ENCODE results near the gene GPNMB. TPM values are rescaled to one million over a fixed set of nuclear protein-coding genes. Genes with fewer than 3 reads are reported as not detected.

The GPNMB gene
- total RNA-seq, 1 experiment from 2014 or later: 0.04 TPM

DNA sequence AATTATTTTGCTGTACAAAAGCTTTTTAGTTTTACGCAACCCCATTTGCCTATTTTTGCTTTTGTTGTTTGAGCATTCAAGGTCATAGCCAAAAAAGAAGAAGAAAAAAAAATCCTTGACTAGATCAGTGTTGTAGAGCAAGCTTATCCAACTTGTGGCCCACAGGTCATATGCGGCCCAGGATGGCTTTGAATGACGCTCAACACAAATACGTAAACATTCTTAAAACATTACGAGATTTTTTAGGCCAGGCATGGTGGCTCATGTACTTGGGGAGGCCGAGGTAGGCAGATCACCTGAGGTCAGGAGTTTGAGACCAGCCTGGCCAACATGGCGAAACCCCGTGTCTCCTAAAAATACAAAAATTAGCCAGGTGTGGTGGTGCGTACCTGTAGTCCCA is 44.4 kb downstream of the GPNMB start:
- Histone ChIP-seq H3K4me3 (ENCODE audit: low read length) (no peak overlapping the region), H2AFZ (ENCODE audit: low read length) (no peak overlapping the region), H3K4me1 (ENCODE audit: insufficient read depth, low read length) (no peaks in the 10 kb centered on the region), H3K9me3 (ENCODE audit: low read length) (no peaks in the 10 kb centered on the region), H3K9me2 (replicated peaks; ENCODE audit: low read length) (no peaks in the 10 kb centered on the region), H3K4me2 (ENCODE audit: low read length) (no peak overlapping the region), H3F3A (ENCODE audit: low read length, unreplicated experiment) (no peaks in the 10 kb centered on the region), H3K9ac (ENCODE audit: low read length) (no peak overlapping the region), H3K27me3 (ENCODE audit: low read length) (no peaks in the 10 kb centered on the region), H4K20me1 (ENCODE audit: low read length) (no peaks in the 10 kb centered on the region), H3K36me3 (ENCODE audit: low read depth, low read length) (no peaks in the 10 kb centered on the region), H3K79me2 (ENCODE audit: low read length) (no peaks in the 10 kb centered on the region), H3K27ac (ENCODE audit: low read length) (no peak overlapping the region)
- intact Hi-C loops (cut with micrococcal nuclease): no loop called here
- ChIA-PET CTCF (no interaction called here), POLR2A (ENCODE audit: unreplicated experiment) (no interaction called here)
- no TSS peak for BruUV-seq (replicated peaks)
- no peak for DNase-seq
- ATAC-seq: no peak
- TF ChIP-seq, protein P1, sequence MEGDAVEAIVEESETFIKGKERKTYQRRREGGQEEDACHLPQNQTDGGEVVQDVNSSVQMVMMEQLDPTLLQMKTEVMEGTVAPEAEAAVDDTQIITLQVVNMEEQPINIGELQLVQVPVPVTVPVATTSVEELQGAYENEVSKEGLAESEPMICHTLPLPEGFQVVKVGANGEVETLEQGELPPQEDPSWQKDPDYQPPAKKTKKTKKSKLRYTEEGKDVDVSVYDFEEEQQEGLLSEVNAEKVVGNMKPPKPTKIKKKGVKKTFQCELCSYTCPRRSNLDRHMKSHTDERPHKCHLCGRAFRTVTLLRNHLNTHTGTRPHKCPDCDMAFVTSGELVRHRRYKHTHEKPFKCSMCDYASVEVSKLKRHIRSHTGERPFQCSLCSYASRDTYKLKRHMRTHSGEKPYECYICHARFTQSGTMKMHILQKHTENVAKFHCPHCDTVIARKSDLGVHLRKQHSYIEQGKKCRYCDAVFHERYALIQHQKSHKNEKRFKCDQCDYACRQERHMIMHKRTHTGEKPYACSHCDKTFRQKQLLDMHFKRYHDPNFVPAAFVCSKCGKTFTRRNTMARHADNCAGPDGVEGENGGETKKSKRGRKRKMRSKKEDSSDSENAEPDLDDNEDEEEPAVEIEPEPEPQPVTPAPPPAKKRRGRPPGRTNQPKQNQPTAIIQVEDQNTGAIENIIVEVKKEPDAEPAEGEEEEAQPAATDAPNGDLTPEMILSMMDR (conservative IDR thresholded peaks at IDR 0.05; ENCODE audit: low read depth, low read length): no peak
- TF ChIP-seq EZH2 (IDR thresholded peaks at IDR 0.05; ENCODE audit: low read length, unreplicated experiment) (no peak), EZH2phosphoT487 (IDR thresholded peaks at IDR 0.05; ENCODE audit: borderline replicate concordance, low read length) (no peak)

GRCh38 chr7:23291957-23292560 is 45.5 kb downstream of the GPNMB start:
- Histone ChIP-seq H3K27me3 (ENCODE audit: low read length) (no peaks in the 10 kb centered on the region), H3K27ac (ENCODE audit: low read length) (no peak overlapping the region), H3K4me2 (ENCODE audit: low read length) (no peak overlapping the region), H3K36me3 (ENCODE audit: low read depth, low read length) (no peaks in the 10 kb centered on the region), H3K4me3 (ENCODE audit: low read length) (no peak overlapping the region), H3K9me3 (ENCODE audit: low read length) (no peaks in the 10 kb centered on the region), H3K9me2 (replicated peaks; ENCODE audit: low read length) (no peaks in the 10 kb centered on the region), H3K9ac (ENCODE audit: low read length) (no peak overlapping the region), H4K20me1 (ENCODE audit: low read length) (no peaks in the 10 kb centered on the region), H3F3A (ENCODE audit: low read length, unreplicated experiment) (no peaks in the 10 kb centered on the region), H3K79me2 (ENCODE audit: low read length) (no peaks in the 10 kb centered on the region), H2AFZ (ENCODE audit: low read length) (no peak overlapping the region), H3K4me1 (ENCODE audit: insufficient read depth, low read length) (no peaks in the 10 kb centered on the region)
- TF ChIP-seq EZH2phosphoT487 (IDR thresholded peaks at IDR 0.05; ENCODE audit: borderline replicate concordance, low read length): no peak
- TF ChIP-seq, protein P1 (conservative IDR thresholded peaks at IDR 0.05; ENCODE audit: low read depth, low read length): no peak
- no peak for TF ChIP-seq EZH2 (IDR thresholded peaks at IDR 0.05; ENCODE audit: low read length, unreplicated experiment)
- no TSS peak for BruUV-seq (replicated peaks)
- intact Hi-C loops (cut with micrococcal nuclease): no loop called here
- ATAC-seq: peak; percentile 43; the same call in 1 of the 2 replicates
- ChIA-PET POLR2A (ENCODE audit: unreplicated experiment) (interaction anchor here (0.5 to 0.6 kb wide), 2 partner anchors 169 to 335 kb away, joined by 3 read pairs; no protein-coding TSS in a partner anchor), CTCF (no interaction called here)
- DNase-seq: no peak

GRCh38 chr7:23292623-23293022 is 46.0 kb downstream of the GPNMB start:
- H3K4me1 ChIP-seq (ENCODE audit: insufficient read depth, low read length): 0 out of 2 replicates have a peak, but pooled peaks cover under 1% of the 10 kb centered on the region
- no peaks in the 10 kb centered on the region for H4K20me1 ChIP-seq (ENCODE audit: low read length)
- intact Hi-C loops (cut with micrococcal nuclease): no loop called here
- no peaks in the 10 kb centered on the region for H3F3A ChIP-seq (ENCODE audit: low read length, unreplicated experiment)
- H3K79me2 ChIP-seq (ENCODE audit: low read length): no peaks in the 10 kb centered on the region
- no peaks in the 10 kb centered on the region for H3K27me3 ChIP-seq (ENCODE audit: low read length)
- no peak overlapping the region for H3K4me3 ChIP-seq (ENCODE audit: low read length)
- BruUV-seq (replicated peaks): no TSS peak
- H3K27ac ChIP-seq (ENCODE audit: low read length): no peak overlapping the region
- no peaks in the 10 kb centered on the region for H3K36me3 ChIP-seq (ENCODE audit: low read depth, low read length)
- no peak overlapping the region for H3K9ac ChIP-seq (ENCODE audit: low read length)
- no peaks in the 10 kb centered on the region for H3K9me3 ChIP-seq (ENCODE audit: low read length)
- no peak for TF ChIP-seq EZH2 (IDR thresholded peaks at IDR 0.05; ENCODE audit: low read length, unreplicated experiment)
- TF ChIP-seq EZH2phosphoT487 (IDR thresholded peaks at IDR 0.05; ENCODE audit: borderline replicate concordance, low read length): no peak
- TF ChIP-seq, protein P1 (conservative IDR thresholded peaks at IDR 0.05; ENCODE audit: low read depth, low read length): no peak
- no peak overlapping the region for H2AFZ ChIP-seq (ENCODE audit: low read length)
- ChIA-PET CTCF (no interaction called here), POLR2A (ENCODE audit: unreplicated experiment) (interaction anchor here (0.5 to 0.6 kb wide), 2 partner anchors 168 to 335 kb away, joined by 3 read pairs; no protein-coding TSS in a partner anchor)
- H3K4me2 ChIP-seq (ENCODE audit: low read length): no peak overlapping the region
- DNase-seq (no peak), ATAC-seq (no peak)
- H3K9me2 ChIP-seq (replicated peaks; ENCODE audit: low read length): no peaks in the 10 kb centered on the region
